GM12801 (cell line): ENCODE results near the gene MAN2B1.

ENCODE experiments used
- TF ChIP-seq, protein P1 (sequence below): IDR thresholded peaks from one replicate; pipeline ENCODE4 v1.5.1; 2011; ENCODE audit warnings: control low read depth; ENCODE audit not compliant: insufficient read length; ENCODE audit errors: extremely low read depth

Gene MAN2B1

DNA sequence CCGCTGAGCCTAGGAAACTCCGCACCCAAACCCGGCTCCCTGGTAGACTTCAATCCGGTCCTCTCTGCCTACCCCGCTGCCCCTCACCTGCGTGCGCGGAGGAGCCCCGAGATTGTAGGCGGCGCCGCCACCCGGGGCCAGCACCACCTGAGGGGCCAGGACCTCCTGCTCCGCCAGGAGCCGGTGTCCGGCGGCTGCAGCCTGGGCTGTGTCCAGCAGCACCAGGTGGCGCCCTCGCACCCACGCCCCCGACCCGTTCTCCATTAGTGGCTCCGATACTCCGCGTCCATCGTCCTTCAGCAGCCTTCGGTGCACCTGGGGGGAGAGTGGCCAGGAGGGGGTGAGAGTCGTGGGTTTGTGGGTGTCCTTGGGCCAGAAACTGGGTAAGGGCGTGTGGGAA, 18.5 kb downstream of the MAN2B1 start:
- TF ChIP-seq, protein P1, sequence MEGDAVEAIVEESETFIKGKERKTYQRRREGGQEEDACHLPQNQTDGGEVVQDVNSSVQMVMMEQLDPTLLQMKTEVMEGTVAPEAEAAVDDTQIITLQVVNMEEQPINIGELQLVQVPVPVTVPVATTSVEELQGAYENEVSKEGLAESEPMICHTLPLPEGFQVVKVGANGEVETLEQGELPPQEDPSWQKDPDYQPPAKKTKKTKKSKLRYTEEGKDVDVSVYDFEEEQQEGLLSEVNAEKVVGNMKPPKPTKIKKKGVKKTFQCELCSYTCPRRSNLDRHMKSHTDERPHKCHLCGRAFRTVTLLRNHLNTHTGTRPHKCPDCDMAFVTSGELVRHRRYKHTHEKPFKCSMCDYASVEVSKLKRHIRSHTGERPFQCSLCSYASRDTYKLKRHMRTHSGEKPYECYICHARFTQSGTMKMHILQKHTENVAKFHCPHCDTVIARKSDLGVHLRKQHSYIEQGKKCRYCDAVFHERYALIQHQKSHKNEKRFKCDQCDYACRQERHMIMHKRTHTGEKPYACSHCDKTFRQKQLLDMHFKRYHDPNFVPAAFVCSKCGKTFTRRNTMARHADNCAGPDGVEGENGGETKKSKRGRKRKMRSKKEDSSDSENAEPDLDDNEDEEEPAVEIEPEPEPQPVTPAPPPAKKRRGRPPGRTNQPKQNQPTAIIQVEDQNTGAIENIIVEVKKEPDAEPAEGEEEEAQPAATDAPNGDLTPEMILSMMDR, result no peak

DNA sequence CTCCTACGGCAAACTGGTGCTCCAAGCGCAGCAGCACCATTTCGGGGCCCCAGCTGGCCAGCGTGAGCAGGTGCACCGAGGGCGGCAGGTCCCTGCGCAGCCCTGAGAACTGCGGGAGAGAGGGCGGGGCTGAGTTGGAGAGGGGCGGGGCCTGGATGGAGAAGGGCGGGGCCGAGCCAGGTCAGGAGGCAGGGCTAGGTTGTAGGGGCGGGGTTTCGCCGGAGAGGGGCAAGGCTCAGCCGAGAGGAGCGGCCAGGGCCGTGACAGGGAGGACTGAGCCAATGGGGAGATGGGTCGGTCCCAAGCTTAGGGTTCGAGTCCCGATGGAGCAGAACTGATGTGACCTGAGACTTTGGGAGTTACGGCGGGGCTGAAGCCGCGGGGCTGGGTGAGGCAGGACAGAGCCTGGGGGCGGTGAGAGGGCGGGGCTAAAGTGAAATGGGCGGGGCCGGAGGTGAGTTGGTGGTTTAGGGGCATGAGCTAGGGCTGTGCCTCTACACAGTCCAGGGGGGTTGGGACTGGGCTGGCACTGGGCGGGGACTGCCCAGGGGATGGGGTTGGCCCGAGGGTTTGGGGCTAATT, 19.0 kb downstream of the MAN2B1 start:
- TF ChIP-seq, protein P1, result no peak

DNA sequence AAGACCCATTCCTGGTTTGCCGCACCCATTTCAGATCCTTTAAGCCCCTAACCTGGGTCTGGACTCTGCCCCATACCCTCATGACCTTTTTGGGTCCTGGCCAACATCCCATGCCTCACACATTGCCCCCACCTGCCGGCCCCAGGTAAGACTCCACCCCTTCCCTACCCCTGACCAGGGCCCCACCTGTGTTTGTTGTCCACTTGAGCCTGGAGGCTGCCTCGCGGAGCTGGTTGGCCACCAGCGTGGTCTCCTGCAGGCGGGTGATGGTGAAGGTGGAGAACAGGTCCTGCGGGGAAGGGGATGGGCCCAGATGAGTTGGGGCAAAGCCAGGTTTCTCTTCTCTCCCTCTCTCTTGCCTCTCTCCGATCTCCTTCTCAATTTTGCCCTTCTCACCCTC, 19.5 kb downstream of the MAN2B1 start:
- TF ChIP-seq, protein P1, result no peak

DNA sequence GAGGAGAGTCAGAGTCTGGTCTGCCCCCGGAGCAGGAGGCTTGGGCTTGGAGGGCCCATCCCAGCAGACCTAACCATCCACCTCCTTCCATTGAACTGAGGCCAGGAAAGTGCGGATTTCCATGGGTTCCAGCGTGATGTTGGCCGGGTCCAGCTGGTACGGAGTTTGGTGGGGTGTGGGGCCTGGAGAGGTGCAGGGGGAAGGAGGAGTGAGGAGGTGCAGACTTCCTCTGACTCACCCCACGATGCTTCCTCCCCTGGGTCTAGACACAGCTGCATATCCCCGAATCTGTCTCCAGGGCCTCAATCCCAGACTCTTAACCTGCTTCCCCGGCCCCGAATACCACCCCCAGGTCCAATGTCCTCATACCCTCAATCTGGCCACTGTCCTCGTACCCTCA, 20.0 kb downstream of the MAN2B1 start:
- TF ChIP-seq, protein P1, result no peak

DNA sequence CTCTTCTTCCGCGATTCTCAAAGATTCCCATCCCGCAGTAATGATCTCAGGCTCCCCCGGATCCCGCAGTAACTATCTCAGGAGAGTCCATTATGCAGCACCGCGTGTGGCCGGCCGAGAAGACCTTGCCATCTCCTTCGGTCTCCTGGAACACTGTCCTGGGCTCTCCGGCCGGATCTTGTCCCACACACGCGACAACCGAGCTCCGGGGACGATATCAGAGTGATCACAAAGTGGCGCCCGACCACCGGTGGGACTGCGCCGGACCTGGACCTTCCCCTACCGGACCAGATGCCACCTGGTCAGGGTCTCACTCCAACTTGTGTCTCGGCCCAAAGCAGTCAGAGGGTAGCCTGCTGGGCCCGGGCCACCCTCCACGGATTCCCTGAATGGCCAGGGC, 24.0 kb downstream of the MAN2B1 start:
- TF ChIP-seq, protein P1, result no peak

DNA sequence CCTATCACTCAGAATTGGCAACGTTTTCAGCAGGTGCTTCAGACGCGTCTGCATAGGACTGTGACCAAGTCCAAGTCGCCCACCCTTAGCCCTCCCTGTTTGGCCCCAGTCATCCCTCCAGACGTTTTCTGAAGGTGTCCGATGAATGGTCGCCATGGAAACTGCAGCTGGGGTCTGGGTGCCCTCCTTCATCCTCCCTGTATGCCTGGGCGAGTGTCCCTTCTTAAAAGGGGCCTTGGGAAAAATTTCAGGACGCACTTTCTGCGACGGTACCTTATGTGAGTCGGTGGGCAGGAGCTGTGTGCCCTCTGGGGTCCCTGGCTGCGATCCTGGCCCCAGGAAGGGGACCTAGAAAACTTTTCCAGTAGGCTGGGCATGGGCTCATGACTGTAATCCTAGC, 25.1 kb downstream of the MAN2B1 start:
- TF ChIP-seq, protein P1, result no peak

DNA sequence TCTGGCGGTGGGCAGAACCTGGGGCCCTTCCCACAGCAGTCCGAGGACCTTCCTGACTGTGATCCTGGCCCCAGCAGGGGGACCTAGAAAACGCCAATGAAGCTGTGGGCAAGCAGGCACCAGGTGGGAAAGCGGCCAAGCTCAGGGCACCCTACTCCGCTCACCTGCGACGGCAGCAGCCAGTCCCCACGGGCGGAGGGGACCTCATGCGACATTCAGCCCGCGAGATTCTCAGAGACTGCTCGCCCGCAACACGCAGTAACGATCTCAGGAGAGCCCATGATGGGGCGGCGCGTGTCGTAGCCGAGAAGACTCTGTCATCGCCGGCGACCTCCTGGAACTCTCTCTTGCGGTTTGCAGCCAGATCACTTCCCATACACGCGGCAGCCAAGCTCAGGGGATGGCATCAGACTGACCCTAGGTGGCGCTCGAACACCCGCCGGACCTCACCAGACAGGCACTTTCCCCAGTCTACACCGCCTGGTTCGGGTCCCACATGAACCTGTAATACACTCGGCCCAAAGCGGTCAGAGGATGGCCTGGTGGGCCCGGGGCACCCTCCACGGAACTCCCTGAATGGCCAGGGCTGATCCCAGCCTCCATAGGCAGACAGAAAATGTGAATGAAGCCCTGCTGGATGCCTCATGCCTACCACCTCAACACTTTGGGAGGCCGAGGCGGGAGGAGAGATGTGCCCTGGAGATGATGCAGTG, 26.5 kb downstream of the MAN2B1 start:
- TF ChIP-seq, protein P1, result no peak
